ENCODE results near the gene TAMALIN.
A peak's percentile ranks its signal among the peaks of the same experiment; 100 is the strongest.

Gene TAMALIN

GRCh38 chr12:52035190-52035589 lies 28.4 kb downstream of the TAMALIN start:
- Histone ChIP-seq H3K9ac (ENCODE audit: low read length) (no peak overlapping the region), H3K18ac (ENCODE audit: low read length) (no peak overlapping the region), H3K4ac (ENCODE audit: low read depth, low read length) (no peak overlapping the region), H2BK120ac (ENCODE audit: insufficient read depth, low read length, poor library complexity) (no peak overlapping the region), H3K23ac (ENCODE audit: low read length) (no peak overlapping the region), H3K27me3 (ENCODE audit: insufficient read depth, low read length) (no peaks in the 10 kb centered on the region), H3K79me1 (ENCODE audit: low read length) (peaks cover 16% of the 10 kb centered on the region), H3K4me1 (ENCODE audit: control insufficient read depth in 1 of 2, insufficient read depth in 2 of 2, low read length in 2 of 2) (peaks cover 11 to 14% of the 10 kb centered on the region in 2 experiments), H3K14ac (ENCODE audit: low read length) (no peak overlapping the region), H3K27ac (ENCODE audit: low read depth, low read length) (no peak overlapping the region), H3K79me2 (ENCODE audit: control insufficient read depth, insufficient read depth, low read length, poor library complexity) (peaks cover 3% of the 10 kb centered on the region), H3K4me3 (ENCODE audit: low read depth, low read length) (no peak overlapping the region), H3K4me2 (ENCODE audit: low read length) (no peak overlapping the region), H2BK12ac (ENCODE audit: low read length) (no peak overlapping the region), H4K12ac (ENCODE audit: low read depth, low read length) (no peak overlapping the region), H3K9me3 (ENCODE audit: insufficient read depth, low read depth, low read length) (peaks cover 1% of the 10 kb centered on the region), H2AFZ (ENCODE audit: insufficient read depth, low read length, poor library complexity) (no peak overlapping the region), H3K36me3 (ENCODE audit: control insufficient read depth in 1 of 2, insufficient read depth in 2 of 2, low read length in 2 of 2) (no peaks in the 10 kb centered on the region), H2BK5ac (ENCODE audit: low read depth, low read length, poor library complexity) (no peak overlapping the region), H4K91ac (ENCODE audit: low read depth, low read length) (no peak overlapping the region), H2AK5ac (ENCODE audit: low read length) (no peak overlapping the region), H4K8ac (ENCODE audit: low read depth, low read length) (no peak overlapping the region)
- no peak for DNase-seq
- WGBS (ENCODE audit: extremely low coverage, insufficient coverage, insufficient read length): no CpG with 5 or more reads among the region's 4 CpGs

- H3K4me2 ChIP-seq (ENCODE audit: low read length): no peak overlapping the region
- H4K91ac ChIP-seq (ENCODE audit: low read depth, low read length): no peak overlapping the region
- no peak overlapping the region for H2BK120ac ChIP-seq (ENCODE audit: insufficient read depth, low read length, poor library complexity)
- WGBS (ENCODE audit: extremely low coverage, insufficient coverage, insufficient read length): no CpG with 5 or more reads among the region's 2 CpGs
- H3K27ac ChIP-seq (ENCODE audit: low read depth, low read length): no peak overlapping the region
- peak overlapping the region; percentile 23 for H2BK12ac ChIP-seq (ENCODE audit: low read length)
- peaks cover 11 to 14% of the 10 kb centered on the region in 2 experiments for H3K4me1 ChIP-seq (ENCODE audit: control insufficient read depth in 1 of 2, insufficient read depth in 2 of 2, low read length in 2 of 2)
- no peak overlapping the region for H3K23ac ChIP-seq (ENCODE audit: low read length)
- H3K9ac ChIP-seq (ENCODE audit: low read length): no peak overlapping the region
- no peak overlapping the region for H3K14ac ChIP-seq (ENCODE audit: low read length)
- H2AFZ ChIP-seq (ENCODE audit: insufficient read depth, low read length, poor library complexity): no peak overlapping the region
- H3K9me3 ChIP-seq (ENCODE audit: insufficient read depth, low read depth, low read length): peaks cover 1% of the 10 kb centered on the region
- DNase-seq: no peak
- no peaks in the 10 kb centered on the region for H3K36me3 ChIP-seq (ENCODE audit: control insufficient read depth in 1 of 2, insufficient read depth in 2 of 2, low read length in 2 of 2)
- no peaks in the 10 kb centered on the region for H3K27me3 ChIP-seq (ENCODE audit: insufficient read depth, low read length)
- peaks cover 16% of the 10 kb centered on the region for H3K79me1 ChIP-seq (ENCODE audit: low read length)
- H3K4ac ChIP-seq (ENCODE audit: low read depth, low read length): no peak overlapping the region
- H2AK5ac ChIP-seq (ENCODE audit: low read length): no peak overlapping the region
- peaks cover 3% of the 10 kb centered on the region for H3K79me2 ChIP-seq (ENCODE audit: control insufficient read depth, insufficient read depth, low read length, poor library complexity)
- H2BK5ac ChIP-seq (ENCODE audit: low read depth, low read length, poor library complexity): no peak overlapping the region
- no peak overlapping the region for H3K4me3 ChIP-seq (ENCODE audit: low read depth, low read length)
- no peak overlapping the region for H3K18ac ChIP-seq (ENCODE audit: low read length)
- no peak overlapping the region for H4K8ac ChIP-seq (ENCODE audit: low read depth, low read length)
- H4K12ac ChIP-seq (ENCODE audit: low read depth, low read length): no peak overlapping the region
Observed at GRCh38 chr12:52035926-52036325, 29.2 kb downstream of the TAMALIN start.

DNA sequence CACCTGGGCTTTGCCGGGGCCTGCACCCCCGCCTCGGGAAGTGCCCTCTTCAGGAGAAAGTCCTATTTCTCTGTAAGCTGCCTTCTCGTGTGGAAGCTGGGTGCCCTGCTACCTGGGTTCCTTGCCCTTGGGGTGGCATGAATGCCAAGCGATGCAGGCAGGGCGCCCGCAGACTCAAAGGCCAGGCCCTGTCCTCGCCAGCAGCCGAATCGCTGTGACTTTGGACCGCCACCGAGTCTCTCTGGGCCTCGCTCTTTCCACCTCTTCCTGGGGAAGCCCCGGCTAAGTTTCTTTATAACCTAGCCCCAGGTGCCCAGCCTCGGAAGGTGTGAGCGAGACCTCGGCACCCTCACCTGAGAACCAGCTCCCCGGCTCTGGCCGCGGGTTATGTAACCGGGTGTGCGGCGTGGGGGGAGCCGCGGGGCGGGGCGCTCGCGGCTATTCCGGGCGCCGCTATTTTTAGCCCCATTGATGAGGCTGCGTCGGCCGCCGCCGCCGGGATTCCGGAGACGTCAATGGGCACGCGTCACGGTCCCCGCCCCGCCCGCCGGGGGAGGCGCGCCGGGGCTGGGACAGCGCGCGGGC lies 29.9 kb downstream of the TAMALIN start:
- Histone ChIP-seq H4K91ac (ENCODE audit: low read depth, low read length) (no peak overlapping the region), H3K14ac (ENCODE audit: low read length) (no peak overlapping the region), H2BK12ac (ENCODE audit: low read length) (peak overlapping the region; percentile 27), H3K79me2 (ENCODE audit: control insufficient read depth, insufficient read depth, low read length, poor library complexity) (peaks cover 3% of the 10 kb centered on the region), H3K18ac (ENCODE audit: low read length) (peak overlapping the region; percentile 17), H3K27me3 (ENCODE audit: insufficient read depth, low read length) (no peaks in the 10 kb centered on the region), H3K79me1 (ENCODE audit: low read length) (peaks cover 16% of the 10 kb centered on the region), H3K4me3 (ENCODE audit: low read depth, low read length) (peak overlapping the region; percentile 37), H2AK5ac (ENCODE audit: low read length) (peak overlapping the region; percentile 64), H4K8ac (ENCODE audit: low read depth, low read length) (peak overlapping the region; percentile 7), H2BK120ac (ENCODE audit: insufficient read depth, low read length, poor library complexity) (peak overlapping the region; percentile 36), H2BK5ac (ENCODE audit: low read depth, low read length, poor library complexity) (no peak overlapping the region), H3K36me3 (ENCODE audit: control insufficient read depth in 1 of 2, insufficient read depth in 2 of 2, low read length in 2 of 2) (no peaks in the 10 kb centered on the region), H3K4me2 (ENCODE audit: low read length) (peak overlapping the region; percentile 62), H4K12ac (ENCODE audit: low read depth, low read length) (no peak overlapping the region), H3K27ac (ENCODE audit: low read depth, low read length) (no peak overlapping the region), H3K9me3 (ENCODE audit: insufficient read depth, low read depth, low read length) (peaks cover 1% of the 10 kb centered on the region), H2AFZ (ENCODE audit: insufficient read depth, low read length, poor library complexity) (peak overlapping the region; percentile 32), H3K23ac (ENCODE audit: low read length) (no peak overlapping the region), H3K4me1 (ENCODE audit: control insufficient read depth in 1 of 2, insufficient read depth in 2 of 2, low read length in 2 of 2) (peaks cover 11 to 14% of the 10 kb centered on the region in 2 experiments), H3K4ac (ENCODE audit: low read depth, low read length) (no peak overlapping the region), H3K9ac (ENCODE audit: low read length) (no peak overlapping the region)
- no CpG with 5 or more reads among the region's 53 CpGs for WGBS (ENCODE audit: extremely low coverage, insufficient coverage, insufficient read length)
- peak; percentile 84 to 92 for DNase-seq

DNA sequence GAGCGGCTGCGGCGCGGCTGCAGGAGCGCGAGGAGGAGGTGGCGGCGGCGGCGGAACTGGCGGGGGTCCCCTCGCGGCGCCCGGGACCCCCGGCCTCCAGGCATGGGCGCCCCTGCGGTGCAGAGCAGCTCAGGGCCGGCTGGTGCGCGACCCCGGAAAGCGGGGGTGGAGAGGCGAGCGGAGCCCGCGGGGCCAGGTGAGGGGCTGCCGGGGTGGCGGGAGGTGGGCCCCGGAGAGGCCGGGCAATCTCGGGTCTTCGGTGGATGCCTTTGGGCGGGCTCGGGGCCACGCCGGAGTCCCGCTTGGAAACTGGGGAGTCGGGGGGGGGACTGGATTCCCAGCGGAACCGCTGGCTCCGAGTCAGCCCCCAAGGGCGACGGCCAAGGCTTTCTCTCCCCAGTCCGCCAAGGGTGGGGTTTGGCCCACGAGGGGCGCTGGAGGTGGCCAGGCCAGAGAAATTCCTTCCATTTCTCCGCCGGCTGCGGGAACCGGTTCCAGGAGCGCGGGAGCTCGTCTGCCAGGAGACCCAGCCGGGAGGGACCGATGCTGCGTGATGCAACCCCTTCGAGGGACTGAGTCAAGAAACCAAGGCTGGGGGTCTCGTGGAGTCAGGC lies 30.6 kb downstream of the TAMALIN start:
- H3K4me2 ChIP-seq (ENCODE audit: low read length): peak overlapping the region; percentile 92
- DNase-seq: peak; percentile 75 to 86
- peak overlapping the region; percentile 44 for H4K12ac ChIP-seq (ENCODE audit: low read depth, low read length)
- H2AK5ac ChIP-seq (ENCODE audit: low read length): no peak overlapping the region
- no CpG with 5 or more reads among the region's 59 CpGs for WGBS (ENCODE audit: extremely low coverage, insufficient coverage, insufficient read length)
- peaks cover 0 to 4% of the 10 kb centered on the region in 2 experiments for H3K36me3 ChIP-seq (ENCODE audit: control insufficient read depth in 1 of 2, insufficient read depth in 2 of 2, low read length in 2 of 2)
- H3K4me3 ChIP-seq (ENCODE audit: low read depth, low read length): peak overlapping the region; percentile 75
- H3K18ac ChIP-seq (ENCODE audit: low read length): peak overlapping the region; percentile 84
- H2BK5ac ChIP-seq (ENCODE audit: low read depth, low read length, poor library complexity): peak overlapping the region; percentile 27
- H2AFZ ChIP-seq (ENCODE audit: insufficient read depth, low read length, poor library complexity): peak overlapping the region; percentile 54
- peak overlapping the region; percentile 90 for H4K91ac ChIP-seq (ENCODE audit: low read depth, low read length)
- H3K27ac ChIP-seq (ENCODE audit: low read depth, low read length): no peak overlapping the region
- peak overlapping the region; percentile 64 for H3K4ac ChIP-seq (ENCODE audit: low read depth, low read length)
- peaks cover 11 to 14% of the 10 kb centered on the region in 2 experiments for H3K4me1 ChIP-seq (ENCODE audit: control insufficient read depth in 1 of 2, insufficient read depth in 2 of 2, low read length in 2 of 2)
- H3K9ac ChIP-seq (ENCODE audit: low read length): peak overlapping the region; percentile 65
- H3K9me3 ChIP-seq (ENCODE audit: insufficient read depth, low read depth, low read length): peaks cover 1% of the 10 kb centered on the region
- no peaks in the 10 kb centered on the region for H3K27me3 ChIP-seq (ENCODE audit: insufficient read depth, low read length)
- peaks cover 3% of the 10 kb centered on the region for H3K79me2 ChIP-seq (ENCODE audit: control insufficient read depth, insufficient read depth, low read length, poor library complexity)
- H3K14ac ChIP-seq (ENCODE audit: low read length): peak overlapping the region; percentile 65
- H4K8ac ChIP-seq (ENCODE audit: low read depth, low read length): peak overlapping the region; percentile 70
- H2BK120ac ChIP-seq (ENCODE audit: insufficient read depth, low read length, poor library complexity): peak overlapping the region; percentile 78
- peak overlapping the region; percentile 28 for H2BK12ac ChIP-seq (ENCODE audit: low read length)
- peaks cover 16% of the 10 kb centered on the region for H3K79me1 ChIP-seq (ENCODE audit: low read length)
- H3K23ac ChIP-seq (ENCODE audit: low read length): no peak overlapping the region
